Sigmoid colon (tissue), 7 donors: ENCODE results near the gene EPB41L4A. TPM values are rescaled to one million over a fixed set of nuclear protein-coding genes. Genes with fewer than 3 reads are reported as not detected.

Source experiments
- DNase-seq: peaks from one replicate; pipeline ENCODE4 v3.0.0-alpha.2; 2019
- H3K27ac ChIP-seq, 4 donors: fragments of 200-600 bp; sonication (generic); one replicate each; pipeline ENCODE4 v1.5.1; 2016 to 2019; ENCODE audit warnings: mild to moderate bottlenecking in 1 of 4
- H3K27me3 ChIP-seq, 3 donors: fragments of 200-600 bp; sonication (generic); one replicate each; pipeline ENCODE4 v1.5.1; 2019; ENCODE audit warnings: mild to moderate bottlenecking in 1 of 3
- H3K36me3 ChIP-seq, 4 donors: fragments of 200-600 bp; sonication (generic); one replicate each; pipeline ENCODE4 v1.5.1; 2016 to 2019
- H3K4me1 ChIP-seq, 4 donors: fragments of 200-600 bp; sonication (generic); one replicate each; pipeline ENCODE4 v1.5.1; 2017 to 2019
- H3K4me3 ChIP-seq, 4 donors: fragments of 200-600 bp; sonication (generic); one replicate each; pipeline ENCODE4 v1.5.1; 2017 to 2019; ENCODE audit warnings: mild to moderate bottlenecking in 2 of 4, moderate library complexity in 1 of 4
- H3K9me3 ChIP-seq, 4 donors: fragments of 200-600 bp in 3 of 4; sonication (generic) in 3 of 4; one replicate each; pipeline versions ENCODE4 v1.5.1 to v1.6.1; 2013 to 2019
- EP300 ChIP-seq, 4 donors: sonication (generic); formaldehyde crosslinking; IDR thresholded peaks; one replicate each; pipeline ENCODE4 v1.6.1; 2017; ENCODE audit warnings: antibody characterized with exemption in 4 of 4
- POLR2A ChIP-seq, 2 donors: fragments of 450-650 bp; IDR thresholded peaks; one replicate each; pipeline ENCODE4 v1.6.1; 2016; ENCODE audit warnings: antibody characterized with exemption in 2 of 2, mild to moderate bottlenecking in 2 of 2, moderate library complexity in 2 of 2
- POLR2AphosphoS5 ChIP-seq, 4 donors: sonication (generic); formaldehyde crosslinking; IDR thresholded peaks; one replicate each; pipeline ENCODE4 v1.6.1; 2017; ENCODE audit warnings: antibody characterized with exemption in 4 of 4
- WGBS, 2 donors: extraction: QIAGEN DNeasy Blood & Tissue Kit; methylation state at CpG; one replicate each; pipeline ENCODE4 v1.1.7; 2013; 5-methylcytosine and 5-hydroxymethylcytosine counted together
- intact Hi-C: fragments of 100-400 bp; cut with DNase I; formaldehyde crosslinking; loops from one replicate; pipeline ENCODE4 v1.15.1; 2023
- polyA plus RNA-seq, 3 donors: library from polyadenylated mRNA; stranded (reverse); fragments of 200-250 nt; gene quantifications; one replicate each; pipeline ENCODE4 v1.2.3, GENCODE V29; 2013
- total RNA-seq, 4 donors: library from RNA; depleted of rRNA; stranded (reverse); fragments of >200 nt; gene quantifications; one replicate each; pipeline ENCODE4 v1.1.0, GENCODE V29; 2016
- TF ChIP-seq, protein P1 (sequence below), 4 experiments: fragments of 450-650 bp in 3 of 4; fragments of 200-600 bp in 1 of 4; IDR thresholded peaks; one replicate each; pipeline ENCODE4 v1.5.1; 2016 to 2019; ENCODE audit warnings: antibody characterized with exemption in 4 of 4, mild to moderate bottlenecking in 3 of 4, moderate library complexity in 2 of 4
- donor health status: healthy with polysubstance abuse.
- donor health status: Bipolar disorder and iron deficiency.
- donor health status: healthy.

Gene EPB41L4A
- total and polyA plus RNA-seq, 7 donors: 3.7 to 75.3 (median 4.8) TPM

DNA sequence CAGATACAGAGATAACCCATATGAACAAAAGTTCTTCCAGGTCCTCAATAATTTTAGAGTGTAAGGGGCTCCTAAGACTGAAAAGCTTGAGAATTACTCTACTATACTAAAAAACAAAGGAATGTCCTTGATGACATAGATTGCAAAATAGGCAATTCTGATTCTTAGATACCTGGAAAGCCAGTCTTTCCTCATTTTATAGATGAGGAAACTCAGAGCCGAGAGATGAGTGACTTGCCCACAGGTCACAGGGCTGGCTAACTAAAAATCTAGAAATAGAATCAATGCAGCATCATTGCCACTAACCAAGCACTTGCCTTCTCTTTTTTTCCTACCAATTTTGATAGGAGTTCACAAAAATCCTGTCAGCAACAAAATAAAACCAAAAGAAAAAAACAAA, 101.2 kb downstream of the EPB41L4A start:
- Histone ChIP-seq H3K4me1 (no peaks in the 10 kb centered on the region), H3K27ac (no peak overlapping the region), H3K9me3 (no peaks in the 10 kb centered on the region), H3K36me3 (no peaks in the 10 kb centered on the region), H3K4me3 (no peak overlapping the region), H3K27me3 (no peaks in the 10 kb centered on the region)
- 92 to 93% methylated on average over 1 of the region's 1 CpG for WGBS, 2 donors
- intact Hi-C loops: no loop called here
- TF ChIP-seq POLR2A (IDR thresholded peaks at IDR 0.05): no peak
- TF ChIP-seq POLR2AphosphoS5 (IDR thresholded peaks at IDR 0.05): no peak
- TF ChIP-seq, protein P1, sequence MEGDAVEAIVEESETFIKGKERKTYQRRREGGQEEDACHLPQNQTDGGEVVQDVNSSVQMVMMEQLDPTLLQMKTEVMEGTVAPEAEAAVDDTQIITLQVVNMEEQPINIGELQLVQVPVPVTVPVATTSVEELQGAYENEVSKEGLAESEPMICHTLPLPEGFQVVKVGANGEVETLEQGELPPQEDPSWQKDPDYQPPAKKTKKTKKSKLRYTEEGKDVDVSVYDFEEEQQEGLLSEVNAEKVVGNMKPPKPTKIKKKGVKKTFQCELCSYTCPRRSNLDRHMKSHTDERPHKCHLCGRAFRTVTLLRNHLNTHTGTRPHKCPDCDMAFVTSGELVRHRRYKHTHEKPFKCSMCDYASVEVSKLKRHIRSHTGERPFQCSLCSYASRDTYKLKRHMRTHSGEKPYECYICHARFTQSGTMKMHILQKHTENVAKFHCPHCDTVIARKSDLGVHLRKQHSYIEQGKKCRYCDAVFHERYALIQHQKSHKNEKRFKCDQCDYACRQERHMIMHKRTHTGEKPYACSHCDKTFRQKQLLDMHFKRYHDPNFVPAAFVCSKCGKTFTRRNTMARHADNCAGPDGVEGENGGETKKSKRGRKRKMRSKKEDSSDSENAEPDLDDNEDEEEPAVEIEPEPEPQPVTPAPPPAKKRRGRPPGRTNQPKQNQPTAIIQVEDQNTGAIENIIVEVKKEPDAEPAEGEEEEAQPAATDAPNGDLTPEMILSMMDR (IDR thresholded peaks at IDR 0.05): no peak
- TF ChIP-seq EP300 (IDR thresholded peaks at IDR 0.05): no peak
- DNase-seq: no peak

DNA sequence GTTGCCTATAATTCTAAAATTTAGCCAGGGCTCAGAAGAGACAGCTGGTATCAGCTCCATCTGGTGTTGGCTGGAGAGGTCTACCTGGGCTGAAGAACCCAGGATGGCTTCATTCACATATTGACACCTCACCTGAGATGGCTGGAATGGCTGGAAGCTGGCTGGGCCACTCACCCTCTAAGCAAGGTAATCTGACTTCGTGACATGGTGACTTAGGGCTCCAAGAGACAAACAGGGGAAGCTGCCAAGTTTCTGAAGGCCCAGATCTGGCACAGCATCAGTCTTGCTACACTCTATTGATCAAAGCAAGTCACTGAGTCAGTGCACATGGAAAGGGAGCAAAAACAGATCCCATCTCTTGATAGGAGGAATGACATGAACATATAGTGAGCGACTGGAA, 102.3 kb downstream of the EPB41L4A start:
- Histone ChIP-seq H3K4me3 (no peak overlapping the region), H3K4me1 (no peaks in the 10 kb centered on the region), H3K27me3 (no peaks in the 10 kb centered on the region), H3K9me3 (no peaks in the 10 kb centered on the region), H3K36me3 (no peaks in the 10 kb centered on the region), H3K27ac (no peak overlapping the region)
- DNase-seq: no peak
- intact Hi-C loops: no loop called here
- TF ChIP-seq EP300 (IDR thresholded peaks at IDR 0.05) (no peak), POLR2AphosphoS5 (IDR thresholded peaks at IDR 0.05) (no peak), POLR2A (IDR thresholded peaks at IDR 0.05) (no peak)
- TF ChIP-seq, protein P1 (IDR thresholded peaks at IDR 0.05): no peak
- WGBS, 2 donors: 79 to 90% methylated on average over 2 of the region's 2 CpGs

DNA sequence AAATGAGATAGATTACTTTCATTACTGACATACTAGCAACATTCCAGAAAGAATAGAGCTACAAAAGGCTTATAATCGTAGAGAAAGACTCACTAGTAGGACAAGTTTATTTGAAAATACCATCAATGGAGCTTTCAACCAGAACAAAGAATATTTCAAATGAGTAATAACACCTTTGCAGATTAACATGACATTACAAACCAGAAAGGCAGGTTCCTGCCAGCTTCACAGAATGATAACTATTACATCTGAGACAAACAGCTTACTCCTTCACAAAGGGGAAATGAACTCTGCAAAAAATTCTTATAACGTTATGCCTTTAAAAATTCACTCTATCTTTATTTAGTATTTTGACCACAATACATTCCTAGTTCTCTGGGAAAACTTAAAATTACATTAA, 103.1 kb downstream of the EPB41L4A start:
- 46 to 55% methylated on average over 2 of the region's 2 CpGs for WGBS, 2 donors
- no peaks in the 10 kb centered on the region for H3K36me3 ChIP-seq
- intact Hi-C loops: no loop called here
- no peaks in the 10 kb centered on the region for H3K9me3 ChIP-seq
- no peaks in the 10 kb centered on the region for H3K4me1 ChIP-seq
- DNase-seq: no peak
- TF ChIP-seq EP300 (IDR thresholded peaks at IDR 0.05): no peak
- no peak for TF ChIP-seq POLR2A (IDR thresholded peaks at IDR 0.05)
- TF ChIP-seq, protein P1 (IDR thresholded peaks at IDR 0.05): no peak
- TF ChIP-seq POLR2AphosphoS5 (IDR thresholded peaks at IDR 0.05): no peak
- H3K4me3 ChIP-seq: no peak overlapping the region
- no peak overlapping the region for H3K27ac ChIP-seq
- H3K27me3 ChIP-seq: no peaks in the 10 kb centered on the region

DNA sequence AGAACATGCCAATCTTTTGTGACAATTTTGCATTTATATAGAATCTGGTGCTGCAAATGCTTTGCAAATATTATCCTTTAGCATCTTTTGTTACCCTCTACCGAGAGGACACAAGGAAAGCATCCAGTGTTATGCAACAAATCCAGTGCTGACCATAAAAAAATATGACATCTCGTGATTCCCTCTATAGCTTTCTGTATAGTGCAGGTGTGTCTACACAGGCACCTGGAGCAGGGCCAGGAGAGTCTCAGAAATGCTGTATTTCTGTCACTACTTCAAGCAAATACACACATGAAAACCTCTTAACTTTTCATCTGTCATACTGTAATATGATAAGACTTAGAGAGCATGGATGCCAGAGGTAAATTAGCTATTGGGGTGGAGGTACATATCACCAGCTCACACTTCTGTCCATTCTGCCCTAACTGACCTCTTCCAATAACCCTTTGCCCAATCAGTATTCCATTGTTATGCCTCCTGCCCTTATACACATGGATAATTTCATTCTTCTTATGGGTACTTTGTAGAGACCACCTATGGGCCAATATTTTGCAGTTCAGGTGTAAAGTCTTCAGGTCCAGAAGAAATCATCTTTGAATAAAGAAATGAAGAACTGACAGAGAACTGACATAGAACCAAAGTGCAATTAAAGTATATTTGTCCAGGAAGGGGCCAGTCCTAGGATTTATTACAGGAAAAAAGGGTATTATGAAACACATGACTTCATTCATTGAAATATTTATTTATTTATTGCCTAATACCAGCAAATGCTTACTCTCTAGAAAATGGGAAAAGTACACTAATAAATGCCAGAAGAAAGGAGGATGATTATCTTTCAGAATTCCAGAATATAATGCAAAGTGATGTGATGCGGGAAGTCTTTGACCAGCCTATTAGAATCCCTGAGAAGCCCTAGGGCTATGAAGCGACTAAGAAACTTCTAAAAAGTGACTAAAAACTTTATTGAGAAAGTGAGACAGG, 106.5 kb downstream of the EPB41L4A start:
- Histone ChIP-seq H3K36me3 (no peaks in the 10 kb centered on the region), H3K27ac (no peak overlapping the region), H3K9me3 (no peaks in the 10 kb centered on the region), H3K27me3 (no peaks in the 10 kb centered on the region), H3K4me3 (no peak overlapping the region), H3K4me1 (no peaks in the 10 kb centered on the region)
- intact Hi-C loops: no loop called here
- WGBS, 2 donors: 56 to 76% methylated on average over 4 of the region's 4 CpGs
- TF ChIP-seq POLR2A (IDR thresholded peaks at IDR 0.05) (no peak), EP300 (IDR thresholded peaks at IDR 0.05) (no peak), POLR2AphosphoS5 (IDR thresholded peaks at IDR 0.05) (no peak)
- TF ChIP-seq, protein P1 (IDR thresholded peaks at IDR 0.05): no peak
- DNase-seq: no peak
